Endodermal cell (in vitro differentiated cells): ENCODE results near the gene HNF1B. TPM values are rescaled to one million over a fixed set of nuclear protein-coding genes. Genes with fewer than 3 reads are reported as not detected.
"Not testable (repeated sequence)": the region's sequence is repeated elsewhere in the genome, so short reads cannot be mapped to it uniquely, and the experiment has no call there.

Experiments
- DNase-seq: peaks from one replicate; pipeline ENCODE4 v3.0.0-alpha.2; 2017
- H3K27ac ChIP-seq: 2 replicates; pipeline ENCODE4 v1.5.1; 2013; ENCODE audit warnings: mild to moderate bottlenecking, low read depth, low read length, moderate library complexity
- H3K27me3 ChIP-seq: 2 replicates; pipeline ENCODE4 v1.6.1; 2013; ENCODE audit warnings: mild to moderate bottlenecking, low read length, moderate library complexity; ENCODE audit not compliant: insufficient read depth, control insufficient read depth, poor library complexity, severe bottlenecking
- H3K36me3 ChIP-seq: 2 replicates; pipeline ENCODE4 v1.7.0; 2013; ENCODE audit warnings: mild to moderate bottlenecking, low read length, moderate library complexity; ENCODE audit not compliant: control insufficient read depth, insufficient read depth
- H3K4me1 ChIP-seq: one replicate; pipeline ENCODE4 v1.7.0; 2013; ENCODE audit warnings: low read length; ENCODE audit not compliant: control insufficient read depth, insufficient read depth
- H3K4me3 ChIP-seq: 2 replicates; pipeline ENCODE4 v1.5.1; 2013; ENCODE audit warnings: mild to moderate bottlenecking, low read length, moderate library complexity
- H3K9ac ChIP-seq: 2 replicates; pipeline ENCODE4 v1.6.1; 2013; ENCODE audit warnings: mild to moderate bottlenecking, low read length, moderate library complexity; ENCODE audit not compliant: poor library complexity, severe bottlenecking; ENCODE audit errors: extremely low read depth
- H3K9me3 ChIP-seq: 2 replicates; pipeline ENCODE4 v1.6.1; 2013; ENCODE audit warnings: mild to moderate bottlenecking, low read length, moderate library complexity; ENCODE audit not compliant: control insufficient read depth
- H3K27ac Mint-ChIP-seq: 2 replicates; pipeline ENCODE4 v1.8.0; 2020; ENCODE audit warnings: mixed read lengths
- H3K27me3 Mint-ChIP-seq: 2 replicates; pipeline ENCODE4 v1.8.0; 2021; ENCODE audit warnings: mild to moderate bottlenecking, mixed read lengths; ENCODE audit not compliant: insufficient read depth
- H3K36me3 Mint-ChIP-seq: 2 replicates; pipeline ENCODE4 v1.8.0; 2020; ENCODE audit warnings: low read depth, mixed read lengths
- H3K4me1 Mint-ChIP-seq: 2 replicates; pipeline ENCODE4 v1.8.0; 2020; ENCODE audit warnings: mixed read lengths
- H3K4me3 Mint-ChIP-seq: 2 replicates; pipeline ENCODE4 v1.8.0; 2020; ENCODE audit warnings: mild to moderate bottlenecking, moderate library complexity, mixed read lengths
- H3K9me3 Mint-ChIP-seq: 2 replicates; pipeline ENCODE4 v1.8.0; 2020; ENCODE audit warnings: mild to moderate bottlenecking, mixed read lengths
- WGBS, 2 experiments: methylation state at CpG; one replicate each; pipeline versions ENCODE4 v1.1.5 to v1.1.7; 2013; ENCODE audit warnings: missing lambda C conversion rate in 2 of 2, mixed read lengths in 1 of 2; ENCODE audit not compliant: insufficient coverage in 1 of 2, insufficient read length in 1 of 2; 5-methylcytosine and 5-hydroxymethylcytosine counted together
- total RNA-seq, 2 donors: library from RNA; stranded (reverse); fragmentation: NEBNext Ultra II Directional in 1 of 2; extraction: Animal tissue kit (Norgen Biotek cat#: 25700) in 1 of 2; gene quantifications; 2 replicates in 1 of 2; 3 replicates in 1 of 2; pipeline ENCODE4 v1.2.1, GENCODE V29; 2021
- TF ChIP-seq, protein P1 (sequence below): fragments of 200-600 bp; sonication (generic); conservative IDR thresholded peaks from 2 replicates; pipeline ENCODE4 v1.5.0; 2021; ENCODE audit warnings: antibody characterized with exemption, mild to moderate bottlenecking

The HNF1B gene
- total RNA-seq, 2 donors from 2014 or later = 39.7 to 42.7 TPM

DNA sequence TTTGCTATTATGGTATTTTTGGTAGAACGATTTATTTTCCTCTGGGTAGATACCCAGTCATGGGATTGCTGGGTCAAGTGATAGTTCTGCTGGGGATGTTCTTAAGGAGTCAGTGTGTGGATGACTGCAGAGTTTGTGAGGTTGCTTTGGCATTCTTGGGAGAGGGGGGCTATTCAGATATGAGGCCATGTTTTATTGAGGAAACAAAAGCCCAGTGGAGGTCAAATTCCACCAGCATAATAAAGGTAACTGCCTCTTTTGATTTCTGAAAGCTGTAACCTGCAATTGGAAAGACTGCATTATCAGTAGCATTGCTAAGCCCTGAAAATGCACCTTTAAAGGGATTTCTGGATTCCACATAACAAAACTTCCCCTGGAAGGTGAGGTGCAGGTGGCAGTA is 43.7 kb upstream of the HNF1B start:
- Histone ChIP-seq H3K27ac (no peak overlapping the region), H3K4me1 (no peaks in the 10 kb centered on the region), H3K4me3 (no peak overlapping the region), H3K36me3 (no peaks in the 10 kb centered on the region), H3K9me3 (no peaks in the 10 kb centered on the region), H3K9ac (no peak overlapping the region), H3K27me3 (no peaks in the 10 kb centered on the region)
- peaks cover 9% of the 10 kb centered on the region for H3K27me3 Mint-ChIP-seq
- H3K9me3 Mint-ChIP-seq = no peaks in the 10 kb centered on the region
- DNase-seq = no peak
- 86 to 88% methylated on average over 1 of the region's 1 CpG for WGBS, 2 experiments
- H3K4me3 Mint-ChIP-seq = no peak overlapping the region
- peaks cover 9% of the 10 kb centered on the region for H3K4me1 Mint-ChIP-seq
- H3K27ac Mint-ChIP-seq = no peak overlapping the region
- TF ChIP-seq, protein P1, sequence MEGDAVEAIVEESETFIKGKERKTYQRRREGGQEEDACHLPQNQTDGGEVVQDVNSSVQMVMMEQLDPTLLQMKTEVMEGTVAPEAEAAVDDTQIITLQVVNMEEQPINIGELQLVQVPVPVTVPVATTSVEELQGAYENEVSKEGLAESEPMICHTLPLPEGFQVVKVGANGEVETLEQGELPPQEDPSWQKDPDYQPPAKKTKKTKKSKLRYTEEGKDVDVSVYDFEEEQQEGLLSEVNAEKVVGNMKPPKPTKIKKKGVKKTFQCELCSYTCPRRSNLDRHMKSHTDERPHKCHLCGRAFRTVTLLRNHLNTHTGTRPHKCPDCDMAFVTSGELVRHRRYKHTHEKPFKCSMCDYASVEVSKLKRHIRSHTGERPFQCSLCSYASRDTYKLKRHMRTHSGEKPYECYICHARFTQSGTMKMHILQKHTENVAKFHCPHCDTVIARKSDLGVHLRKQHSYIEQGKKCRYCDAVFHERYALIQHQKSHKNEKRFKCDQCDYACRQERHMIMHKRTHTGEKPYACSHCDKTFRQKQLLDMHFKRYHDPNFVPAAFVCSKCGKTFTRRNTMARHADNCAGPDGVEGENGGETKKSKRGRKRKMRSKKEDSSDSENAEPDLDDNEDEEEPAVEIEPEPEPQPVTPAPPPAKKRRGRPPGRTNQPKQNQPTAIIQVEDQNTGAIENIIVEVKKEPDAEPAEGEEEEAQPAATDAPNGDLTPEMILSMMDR = no peak
- no peaks in the 10 kb centered on the region for H3K36me3 Mint-ChIP-seq

DNA sequence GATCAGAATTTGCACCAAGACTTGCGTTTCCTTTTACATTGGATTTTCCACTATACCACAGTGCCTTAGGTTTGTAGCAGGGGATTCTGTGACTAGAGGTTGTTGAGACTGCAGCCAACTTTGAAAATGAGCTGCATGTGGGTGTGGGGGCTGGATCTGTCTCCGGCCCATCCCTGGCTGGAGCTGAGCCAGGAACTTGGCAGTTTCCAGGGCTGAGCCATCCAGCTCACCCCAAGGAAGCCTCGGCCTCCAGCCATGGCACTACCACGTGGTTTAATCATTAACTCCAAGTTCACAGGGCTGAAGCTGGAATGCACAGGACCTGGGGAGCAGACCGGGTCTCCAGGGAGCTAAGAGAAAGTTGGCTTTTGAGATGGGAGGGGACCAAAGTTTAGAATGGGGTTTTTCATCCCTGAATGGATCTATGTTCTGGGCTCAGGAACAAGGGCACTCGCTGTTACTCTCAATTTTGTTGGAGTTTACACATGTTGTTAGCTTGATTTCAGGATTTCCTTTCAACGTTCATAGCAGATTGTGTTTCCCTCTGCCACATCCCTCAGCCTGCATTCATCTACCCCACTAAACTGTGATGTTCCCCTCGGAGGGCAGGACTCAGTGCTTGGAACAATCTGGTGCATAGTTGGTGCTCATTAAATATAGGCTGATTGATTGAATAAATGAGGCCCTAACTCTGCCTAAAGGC is 42.3 kb upstream of the HNF1B start:
- Mint-ChIP-seq H3K4me3 (no peak overlapping the region), H3K9me3 (no peaks in the 10 kb centered on the region), H3K27me3 (peaks cover 20% of the 10 kb centered on the region), H3K27ac (no peak overlapping the region), H3K4me1 (peaks cover 9% of the 10 kb centered on the region), H3K36me3 (no peaks in the 10 kb centered on the region)
- H3K27me3 ChIP-seq = no peaks in the 10 kb centered on the region
- no peak overlapping the region for H3K9ac ChIP-seq
- H3K4me1 ChIP-seq = no peaks in the 10 kb centered on the region
- H3K9me3 ChIP-seq = no peaks in the 10 kb centered on the region
- TF ChIP-seq, protein P1 = no peak
- H3K36me3 ChIP-seq = no peaks in the 10 kb centered on the region
- H3K4me3 ChIP-seq = no peak overlapping the region
- 85 to 87% methylated on average over 3 to 8 of the region's 8 CpGs for WGBS, 2 experiments
- no peak overlapping the region for H3K27ac ChIP-seq
- peak; percentile 53 for DNase-seq

DNA sequence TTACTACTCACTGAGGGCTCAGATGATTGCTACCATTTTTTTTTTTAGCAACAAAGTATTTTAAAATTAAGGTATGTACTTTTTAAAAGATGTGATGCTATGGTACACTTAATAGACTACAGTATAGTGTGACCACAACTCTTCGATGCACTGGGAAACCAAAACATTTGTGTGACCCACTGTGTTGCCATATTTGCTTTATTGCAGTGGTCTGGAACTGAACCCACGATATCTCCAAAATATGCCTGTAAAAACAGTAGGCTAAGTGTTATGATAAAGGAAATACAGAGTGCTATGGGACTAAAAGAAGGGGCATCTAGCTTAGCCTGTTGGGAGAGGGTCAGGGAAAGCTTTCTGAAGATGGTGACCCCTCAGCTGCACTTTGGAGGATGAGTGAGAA is 41.6 kb upstream of the HNF1B start:
- Histone ChIP-seq H3K9me3 (no peaks in the 10 kb centered on the region), H3K4me1 (no peaks in the 10 kb centered on the region), H3K36me3 (no peaks in the 10 kb centered on the region), H3K27me3 (no peaks in the 10 kb centered on the region), H3K9ac (no peak overlapping the region), H3K27ac (no peak overlapping the region), H3K4me3 (no peak overlapping the region)
- H3K9me3 Mint-ChIP-seq = no peaks in the 10 kb centered on the region
- peaks cover 20% of the 10 kb centered on the region for H3K27me3 Mint-ChIP-seq
- H3K36me3 Mint-ChIP-seq = no peaks in the 10 kb centered on the region
- TF ChIP-seq, protein P1 = no peak
- no peak overlapping the region for H3K4me3 Mint-ChIP-seq
- H3K27ac Mint-ChIP-seq = no peak overlapping the region
- 95 to 100% methylated on average over 2 of the region's 2 CpGs for WGBS, 2 experiments
- no peak for DNase-seq
- peaks cover 9% of the 10 kb centered on the region for H3K4me1 Mint-ChIP-seq

DNA sequence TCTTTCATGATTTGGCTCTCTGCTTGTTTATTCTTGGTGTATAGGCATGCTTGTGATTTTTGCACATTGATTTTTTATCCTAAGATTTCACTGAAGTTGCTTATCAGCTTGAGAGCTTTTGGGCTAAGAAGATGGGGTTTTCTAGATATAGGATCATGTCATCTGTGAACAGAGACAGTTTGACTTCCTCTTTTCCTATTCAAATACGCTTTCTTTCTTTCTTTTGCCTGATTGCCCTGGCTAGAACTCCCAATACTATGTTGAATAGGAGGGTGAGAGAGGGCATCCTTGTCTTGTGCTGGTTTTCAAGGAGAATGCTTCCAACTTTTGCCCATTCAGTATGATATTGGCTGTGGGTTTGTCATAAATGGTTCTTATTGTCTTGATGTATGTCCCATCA is 37.6 kb upstream of the HNF1B start:
- H3K27me3 Mint-ChIP-seq = peaks cover 18% of the 10 kb centered on the region
- not testable (repeated sequence) for DNase-seq, H3K27ac ChIP-seq, H3K9ac ChIP-seq, H3K4me3 Mint-ChIP-seq, H3K4me1 Mint-ChIP-seq, H3K36me3 ChIP-seq, H3K9me3 Mint-ChIP-seq, H3K27ac Mint-ChIP-seq, H3K4me3 ChIP-seq, H3K4me1 ChIP-seq, H3K9me3 ChIP-seq, H3K27me3 ChIP-seq, H3K36me3 Mint-ChIP-seq
- no CpG with 5 or more reads among the region's 1 CpG for WGBS, 2 experiments
